ENCODE data around the gene LGALS8. TPM values are rescaled to one million over a fixed set of nuclear protein-coding genes. Genes with fewer than 3 reads are reported as not detected.
"Not testable (repeated sequence)": the region's sequence is repeated elsewhere in the genome, so short reads cannot be mapped to it uniquely, and the experiment has no call there.

The LGALS8 gene
- polyA plus RNA-seq, 4 donors = 66.8 to 92.2 (median 75.6) TPM

GRCh38 chr1:236577041-236577440 is 53.3 kb downstream of the LGALS8 start:
- not testable (repeated sequence) for DNase-seq (ENCODE audit: low read depth in 4 of 4, low spot score in 3 of 4)

- no peak for DNase-seq (ENCODE audit: low read depth in 4 of 4, low spot score in 3 of 4)
These were observed 54.9 kb downstream of the LGALS8 start for GRCh38 chr1:236578661-236579060.

- DNase-seq (ENCODE audit: low read depth in 4 of 4, low spot score in 3 of 4) = not testable (repeated sequence)
These were observed 56.6 kb downstream of the LGALS8 start for GRCh38 chr1:236580404-236580803.

- no peak for DNase-seq (ENCODE audit: low read depth in 4 of 4, low spot score in 3 of 4)
These were observed 57.7 kb downstream of the LGALS8 start for GRCh38 chr1:236581528-236581927.

- DNase-seq (ENCODE audit: low read depth in 4 of 4, low spot score in 3 of 4) = no peak
These were observed 65.7 kb downstream of the LGALS8 start for GRCh38 chr1:236589531-236589930.

- DNase-seq (ENCODE audit: low read depth in 4 of 4, low spot score in 3 of 4) = no peak
These were observed 66.9 kb downstream of the LGALS8 start for GRCh38 chr1:236590553-236591150.

GRCh38 chr1:236602171-236602570 is 78.4 kb downstream of the LGALS8 start:
- no peak for DNase-seq (ENCODE audit: low read depth in 4 of 4, low spot score in 3 of 4)

Other genes with a start within 250 kb of the LGALS8 start
- 10 to 100 TPM; 11.3 to 16.7 (median 13.7) TPM for gene ERO1B, start 242.0 kb upstream of the LGALS8 start, polyA plus RNA-seq (ENCODE audit: insufficient read length in 4 of 4)
- 1 to 10 TPM; 7.3 to 8.7 (median 7.6) TPM for gene EDARADD, start 129.7 kb upstream of the LGALS8 start, polyA plus RNA-seq (ENCODE audit: insufficient read length in 4 of 4)
- 10 to 100 TPM; 26.2 to 29.8 (median 26.8) TPM for gene HEATR1, start 80.5 kb downstream of the LGALS8 start, polyA plus RNA-seq (ENCODE audit: insufficient read length in 4 of 4)
- under 1 TPM; 0.42 to 0.80 (median 0.54) TPM for gene ACTN2, start 162.5 kb downstream of the LGALS8 start, polyA plus RNA-seq (ENCODE audit: insufficient read length in 4 of 4)